ENCODE data around the gene COG2.
"Not testable (repeated sequence)": the region's sequence is repeated elsewhere in the genome, so short reads cannot be mapped to it uniquely, and the experiment has no call there.

The COG2 gene

DNA sequence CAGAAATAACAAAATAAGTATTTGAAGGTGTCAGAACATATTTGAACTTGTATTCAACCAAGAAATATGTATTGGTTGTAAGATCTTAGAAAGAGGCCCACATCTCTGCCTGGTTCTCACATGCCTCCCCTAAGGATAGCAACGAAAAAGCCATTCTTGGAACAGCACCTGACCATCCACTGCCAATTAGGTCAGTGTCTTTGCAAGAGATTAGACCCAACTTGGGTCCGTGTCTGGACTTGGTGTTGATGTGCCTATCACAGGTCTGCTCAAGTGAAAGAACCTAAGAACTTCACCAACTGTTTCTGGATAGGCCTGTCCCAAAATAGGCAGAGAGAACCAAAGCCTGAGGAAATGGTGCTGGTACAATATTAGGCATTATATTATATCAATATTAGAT lies 46.0 kb upstream of the COG2 start:
- no peak for TF ChIP-seq CTCF (IDR thresholded peaks at IDR 0.05; ENCODE audit: poor library complexity, severe bottlenecking)
- ATAC-seq (ENCODE audit: low read depth), result no peak

DNA sequence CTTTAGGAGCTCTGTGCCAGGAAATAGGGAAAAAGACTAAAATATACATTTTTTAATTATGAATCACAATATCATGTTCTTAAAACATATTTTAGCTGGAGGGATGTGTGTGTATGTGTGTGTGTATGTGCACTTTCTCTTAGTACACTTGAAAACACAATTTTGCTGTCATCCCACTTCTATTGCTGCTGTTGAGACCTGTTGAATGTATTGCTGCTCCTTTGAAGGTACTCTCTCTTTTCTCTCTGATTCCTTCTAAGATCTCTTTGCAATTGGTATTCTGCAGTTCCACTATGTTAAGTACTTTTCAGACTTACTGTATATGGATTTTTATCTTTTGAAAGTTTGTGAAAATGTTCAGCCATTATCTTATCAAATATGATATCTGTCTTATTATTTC lies 43.5 kb upstream of the COG2 start:
- TF ChIP-seq CTCF (IDR thresholded peaks at IDR 0.05; ENCODE audit: poor library complexity, severe bottlenecking), result no peak
- Histone ChIP-seq H3K4me3 (ENCODE audit: severe bottlenecking) (no peak overlapping the region), H3K27me3 (ENCODE audit: insufficient read depth, poor library complexity, severe bottlenecking) (no peaks in the 10 kb centered on the region), H3K27ac (ENCODE audit: poor library complexity, severe bottlenecking) (no peak overlapping the region), H3K36me3 (ENCODE audit: low read depth) (no peaks in the 10 kb centered on the region), H3K4me1 (ENCODE audit: insufficient read depth, poor library complexity, severe bottlenecking) (no peaks in the 10 kb centered on the region), H3K9me3 (ENCODE audit: severe bottlenecking) (no peaks in the 10 kb centered on the region)
- DNase-seq (ENCODE audit: low spot score), result no peak
- no peak for ATAC-seq (ENCODE audit: low read depth)

More for the DNA sequence above, 46.0 kb upstream of the COG2 start:
- no peaks in the 10 kb centered on the region for H3K36me3 ChIP-seq (ENCODE audit: low read depth)
- no peak for DNase-seq (ENCODE audit: low spot score)
- H3K9me3 ChIP-seq (ENCODE audit: severe bottlenecking), result no peaks in the 10 kb centered on the region
- no peak overlapping the region for H3K27ac ChIP-seq (ENCODE audit: poor library complexity, severe bottlenecking)
- H3K4me3 ChIP-seq (ENCODE audit: severe bottlenecking), result no peak overlapping the region
- no peaks in the 10 kb centered on the region for H3K4me1 ChIP-seq (ENCODE audit: insufficient read depth, poor library complexity, severe bottlenecking)
- H3K27me3 ChIP-seq (ENCODE audit: insufficient read depth, poor library complexity, severe bottlenecking), result no peaks in the 10 kb centered on the region

GRCh38 chr1:230599926-230600656 lies 42.2 kb upstream of the COG2 start:
- ATAC-seq (ENCODE audit: low read depth) (no peak), DNase-seq (ENCODE audit: low spot score) (no peak)
- no peak overlapping the region for H3K27ac ChIP-seq (ENCODE audit: poor library complexity, severe bottlenecking)
- H3K4me1 ChIP-seq (ENCODE audit: insufficient read depth, poor library complexity, severe bottlenecking), result no peaks in the 10 kb centered on the region
- H3K36me3 ChIP-seq (ENCODE audit: low read depth), result no peaks in the 10 kb centered on the region
- no peak for TF ChIP-seq CTCF (IDR thresholded peaks at IDR 0.05; ENCODE audit: poor library complexity, severe bottlenecking)
- no peaks in the 10 kb centered on the region for H3K9me3 ChIP-seq (ENCODE audit: severe bottlenecking)
- no peaks in the 10 kb centered on the region for H3K27me3 ChIP-seq (ENCODE audit: insufficient read depth, poor library complexity, severe bottlenecking)
- H3K4me3 ChIP-seq (ENCODE audit: severe bottlenecking), result no peak overlapping the region

DNA sequence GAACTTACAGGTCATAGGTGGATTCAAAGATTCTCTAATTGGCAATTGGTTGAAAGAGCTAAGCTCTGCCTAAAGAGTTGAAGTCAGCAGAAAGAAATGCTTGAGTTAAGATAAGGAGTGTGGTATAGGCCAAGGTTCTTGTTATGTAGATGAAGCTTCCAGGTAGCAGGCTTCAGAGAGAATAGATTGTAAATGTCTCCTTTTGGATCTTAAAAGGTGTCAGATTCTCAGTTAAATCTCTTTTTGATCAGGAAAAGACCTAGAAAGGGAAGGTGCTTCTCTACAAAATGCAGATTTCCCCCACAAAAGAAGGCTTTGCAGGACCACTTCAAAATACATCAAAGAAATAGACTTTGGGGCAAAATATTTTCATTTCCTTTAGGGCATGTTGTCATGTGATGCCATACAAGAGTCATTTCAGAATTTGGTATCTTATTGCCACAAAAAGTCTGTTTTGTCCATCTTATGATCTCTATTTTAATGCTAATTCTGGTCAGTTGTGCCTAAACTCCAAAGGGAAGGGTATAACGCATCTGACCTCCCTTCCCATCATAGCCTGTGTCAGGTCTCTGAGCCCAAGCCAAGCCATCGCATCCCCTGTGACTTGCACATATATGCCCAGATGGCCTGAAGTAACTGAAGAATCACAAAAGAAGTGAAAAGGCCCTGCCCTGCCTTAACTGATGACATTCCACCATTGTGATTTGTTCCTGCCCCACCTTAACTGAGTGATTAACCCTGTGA lies 41.5 kb upstream of the COG2 start:
- not testable (repeated sequence) for ATAC-seq (ENCODE audit: low read depth); H3K4me1 ChIP-seq (ENCODE audit: insufficient read depth, poor library complexity, severe bottlenecking); H3K27me3 ChIP-seq (ENCODE audit: insufficient read depth, poor library complexity, severe bottlenecking); H3K4me3 ChIP-seq (ENCODE audit: severe bottlenecking); H3K27ac ChIP-seq (ENCODE audit: poor library complexity, severe bottlenecking); H3K36me3 ChIP-seq (ENCODE audit: low read depth); DNase-seq (ENCODE audit: low spot score); H3K9me3 ChIP-seq (ENCODE audit: severe bottlenecking)

DNA sequence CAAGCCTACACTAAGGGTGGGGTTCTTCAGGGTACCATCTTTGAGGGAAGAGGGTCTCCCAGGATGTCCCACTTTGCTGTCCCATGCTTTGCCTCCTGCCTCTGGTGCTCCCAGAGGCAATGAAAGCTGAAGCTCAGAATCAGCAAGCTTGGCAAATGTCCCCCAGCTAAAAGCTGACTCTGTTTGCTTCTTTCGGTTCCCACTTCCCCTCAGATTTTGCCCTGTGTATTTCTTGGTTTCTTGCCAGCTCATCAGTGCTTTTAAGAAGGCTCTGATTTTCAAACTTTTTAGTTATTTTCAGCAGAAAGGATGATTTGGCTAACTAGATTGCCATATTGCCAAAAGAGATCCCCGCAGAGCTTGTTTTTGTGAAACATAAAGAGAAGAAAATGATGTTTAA lies 33.1 kb upstream of the COG2 start:
- TF ChIP-seq CTCF (IDR thresholded peaks at IDR 0.05; ENCODE audit: poor library complexity, severe bottlenecking), result no peak

More for the DNA sequence above, 33.1 kb upstream of the COG2 start:
- DNase-seq (ENCODE audit: low spot score) (no peak), ATAC-seq (ENCODE audit: low read depth) (no peak)
- Histone ChIP-seq H3K4me3 (ENCODE audit: severe bottlenecking) (no peak overlapping the region), H3K4me1 (ENCODE audit: insufficient read depth, poor library complexity, severe bottlenecking) (no peaks in the 10 kb centered on the region), H3K27me3 (ENCODE audit: insufficient read depth, poor library complexity, severe bottlenecking) (no peaks in the 10 kb centered on the region), H3K27ac (ENCODE audit: poor library complexity, severe bottlenecking) (no peak overlapping the region), H3K36me3 (ENCODE audit: low read depth) (no peaks in the 10 kb centered on the region), H3K9me3 (ENCODE audit: severe bottlenecking) (no peaks in the 10 kb centered on the region)
